Natural killer cell (primary cell): ENCODE measurements around the gene AUTS2. TPM values are rescaled to one million over a fixed set of nuclear protein-coding genes. Genes with fewer than 3 reads are reported as not detected.

Source experiments
- ATAC-seq, 3 donors: fragments of 150-1000 bp in 2 of 3; fragments of 200-7000 bp in 1 of 3; cut with Tn5 transposase; 1 replicate in 1 of 3; 2 replicates in 2 of 3; pipeline ENCODE4 v1.10.0; 2021; ENCODE audit warnings: mild to moderate bottlenecking in 2 of 3, moderate library complexity in 2 of 3
- DNase-seq, 2 donors: peaks; one replicate each; pipeline versions ENCODE4 v3.0.0 to v3.0.0-alpha.2; 2013 to 2021; ENCODE audit warnings: mixed read lengths in 1 of 2
- H3K27ac ChIP-seq: one replicate; pipeline ENCODE4 v1.5.1; 2013; ENCODE audit warnings: mild to moderate bottlenecking, low read length
- H3K27me3 ChIP-seq: one replicate; pipeline ENCODE4 v1.6.1; 2013; ENCODE audit warnings: low read length; ENCODE audit not compliant: control insufficient read depth, insufficient read depth
- H3K36me3 ChIP-seq: one replicate; pipeline ENCODE4 v1.6.1; 2013; ENCODE audit warnings: low read length; ENCODE audit not compliant: control insufficient read depth, insufficient read depth
- H3K4me1 ChIP-seq: one replicate; pipeline ENCODE4 v1.6.1; 2013; ENCODE audit warnings: low read length; ENCODE audit not compliant: control insufficient read depth, insufficient read depth
- H3K4me3 ChIP-seq: one replicate; pipeline ENCODE4 v1.5.1; 2013; ENCODE audit warnings: low read length
- H3K9me3 ChIP-seq: one replicate; pipeline ENCODE4 v1.6.1; 2013; ENCODE audit warnings: low read length; ENCODE audit not compliant: control insufficient read depth, insufficient read depth
- H3K27ac Mint-ChIP-seq, 2 donors: one replicate each; pipeline ENCODE4 v1.8.0; 2022; ENCODE audit warnings: mild to moderate bottlenecking in 2 of 2, mixed read lengths in 2 of 2, moderate library complexity in 1 of 2
- H3K27me3 Mint-ChIP-seq, 2 donors: one replicate each; pipeline ENCODE4 v1.8.0; 2022; ENCODE audit warnings: low read depth in 2 of 2, mixed read lengths in 2 of 2
- H3K36me3 Mint-ChIP-seq: one replicate; pipeline ENCODE4 v1.8.0; 2022; ENCODE audit warnings: mixed read lengths
- H3K4me1 Mint-ChIP-seq, 2 donors: one replicate each; pipeline ENCODE4 v1.8.0; 2022; ENCODE audit warnings: mixed read lengths in 2 of 2
- H3K4me3 Mint-ChIP-seq: one replicate; pipeline ENCODE4 v1.8.0; 2022; ENCODE audit warnings: mild to moderate bottlenecking, moderate library complexity, mixed read lengths
- H3K9me3 Mint-ChIP-seq, 2 donors: one replicate each; pipeline ENCODE4 v1.8.0; 2022; ENCODE audit warnings: mixed read lengths in 2 of 2
- WGBS: methylation state at CpG from one replicate; pipeline ENCODE4 v1.1.7; 2013; ENCODE audit warnings: missing lambda C conversion rate; ENCODE audit not compliant: insufficient coverage; 5-methylcytosine and 5-hydroxymethylcytosine counted together
- intact Hi-C: fragments of 100-400 bp; cut with micrococcal nuclease; formaldehyde crosslinking; loops from one replicate; pipeline ENCODE4 v1.14.2; 2022
- total RNA-seq, 4 donors: library from RNA; stranded (reverse); fragments of 120-200 nt in 1 of 4; gene quantifications; one replicate each; pipeline versions ENCODE4 v1.2.3 to v1.2.4, GENCODE V29; 2013 to 2022
- TF ChIP-seq, protein P1 (sequence below): fragments of 200-600 bp; IDR thresholded peaks from one replicate; pipeline ENCODE4 v1.8.0; 2022; ENCODE audit warnings: antibody characterized with exemption

The AUTS2 gene
- total RNA-seq, 3 donors from 2014 or later (not counting 1 experiment from before 2014, with no cell fraction given) = 147 to 197 (median 155) TPM

DNA sequence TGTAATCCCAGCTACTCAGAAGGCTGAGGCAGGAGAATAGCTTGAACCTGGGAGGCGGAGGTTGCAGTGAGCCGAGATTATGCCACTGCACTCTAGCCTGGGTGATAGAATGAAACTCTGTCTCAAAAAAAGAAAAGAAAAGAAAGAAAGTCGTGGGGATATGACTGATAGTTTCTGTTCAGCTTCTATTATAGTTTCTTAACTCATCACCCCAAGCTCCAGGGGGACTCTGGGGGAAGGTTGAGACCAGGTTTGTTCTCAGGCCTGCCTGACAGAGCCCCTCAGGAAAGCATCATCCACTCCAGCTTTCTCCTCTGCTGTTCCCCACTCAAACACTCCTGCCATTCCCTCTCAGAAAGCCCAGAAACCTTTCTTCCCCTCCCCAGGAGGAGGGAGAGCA is 991.3 kb downstream of the AUTS2 start:
- WGBS = 90% methylated on average over 2 of the region's 3 CpGs
- Histone ChIP-seq H3K4me1 (peaks cover 15% of the 10 kb centered on the region), H3K9me3 (no peaks in the 10 kb centered on the region), H3K36me3 (no peaks in the 10 kb centered on the region), H3K27ac (no peak overlapping the region), H3K27me3 (no peaks in the 10 kb centered on the region), H3K4me3 (no peak overlapping the region)
- Mint-ChIP-seq H3K9me3 (no peaks in the 10 kb centered on the region), H3K4me1 (peaks cover 16 to 21% of the 10 kb centered on the region in 2 donors), H3K36me3 (no peaks in the 10 kb centered on the region), H3K4me3 (no peak overlapping the region), H3K27me3 (peaks cover 0 to 6% of the 10 kb centered on the region in 2 donors), H3K27ac (no peak overlapping the region)
- intact Hi-C loops = no loop called here
- TF ChIP-seq, protein P1, sequence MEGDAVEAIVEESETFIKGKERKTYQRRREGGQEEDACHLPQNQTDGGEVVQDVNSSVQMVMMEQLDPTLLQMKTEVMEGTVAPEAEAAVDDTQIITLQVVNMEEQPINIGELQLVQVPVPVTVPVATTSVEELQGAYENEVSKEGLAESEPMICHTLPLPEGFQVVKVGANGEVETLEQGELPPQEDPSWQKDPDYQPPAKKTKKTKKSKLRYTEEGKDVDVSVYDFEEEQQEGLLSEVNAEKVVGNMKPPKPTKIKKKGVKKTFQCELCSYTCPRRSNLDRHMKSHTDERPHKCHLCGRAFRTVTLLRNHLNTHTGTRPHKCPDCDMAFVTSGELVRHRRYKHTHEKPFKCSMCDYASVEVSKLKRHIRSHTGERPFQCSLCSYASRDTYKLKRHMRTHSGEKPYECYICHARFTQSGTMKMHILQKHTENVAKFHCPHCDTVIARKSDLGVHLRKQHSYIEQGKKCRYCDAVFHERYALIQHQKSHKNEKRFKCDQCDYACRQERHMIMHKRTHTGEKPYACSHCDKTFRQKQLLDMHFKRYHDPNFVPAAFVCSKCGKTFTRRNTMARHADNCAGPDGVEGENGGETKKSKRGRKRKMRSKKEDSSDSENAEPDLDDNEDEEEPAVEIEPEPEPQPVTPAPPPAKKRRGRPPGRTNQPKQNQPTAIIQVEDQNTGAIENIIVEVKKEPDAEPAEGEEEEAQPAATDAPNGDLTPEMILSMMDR = no peak
- no peak for DNase-seq
- ATAC-seq = no peak

DNA sequence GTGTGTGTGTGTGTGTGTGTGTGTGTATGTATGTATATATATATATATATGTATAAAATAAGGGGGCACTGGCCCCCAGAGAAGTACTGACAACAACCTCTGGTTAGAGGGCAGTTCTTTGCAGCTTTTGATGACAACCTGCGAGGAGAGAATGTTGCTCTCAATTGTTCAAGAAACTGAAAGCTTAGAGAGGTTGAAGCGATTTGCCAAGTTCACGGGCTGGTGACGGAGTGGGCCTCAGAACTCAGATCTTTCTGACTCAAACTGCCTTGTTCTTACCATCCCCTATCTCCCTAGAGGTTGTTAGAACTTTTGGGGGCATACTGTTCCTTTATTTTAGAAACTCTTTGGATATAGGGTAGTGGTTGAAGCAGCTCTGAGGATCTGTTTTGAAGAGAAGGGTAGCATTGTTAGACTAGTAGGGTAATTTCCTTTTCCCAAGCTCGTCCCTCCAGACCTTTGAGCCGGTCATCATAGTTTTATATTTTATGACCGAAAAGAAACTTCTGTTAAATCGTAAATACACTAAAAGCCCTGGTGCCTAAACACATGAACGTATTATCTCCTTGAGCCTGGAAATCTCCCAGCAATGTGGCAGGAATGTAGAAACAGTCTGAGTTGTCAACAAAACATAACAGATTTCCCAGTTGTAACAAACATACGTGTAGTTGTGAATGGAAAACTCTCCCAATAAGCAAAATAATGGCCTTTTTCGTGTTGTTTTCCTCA is 992.0 kb downstream of the AUTS2 start:
- peaks cover 0 to 7% of the 10 kb centered on the region in 2 donors for H3K27me3 Mint-ChIP-seq
- H3K36me3 ChIP-seq = no peaks in the 10 kb centered on the region
- peaks cover 16% of the 10 kb centered on the region for H3K4me1 ChIP-seq
- peaks cover 20 to 22% of the 10 kb centered on the region in 2 donors for H3K4me1 Mint-ChIP-seq
- no peak overlapping the region for H3K27ac ChIP-seq
- ATAC-seq (no peak), DNase-seq (no peak)
- WGBS = 89% methylated on average over 10 of the region's 11 CpGs
- H3K27me3 ChIP-seq = peaks cover 2% of the 10 kb centered on the region
- intact Hi-C loops = no loop called here
- no peak overlapping the region for H3K4me3 Mint-ChIP-seq
- no peaks in the 10 kb centered on the region for H3K36me3 Mint-ChIP-seq
- H3K9me3 Mint-ChIP-seq = no peaks in the 10 kb centered on the region
- TF ChIP-seq, protein P1 = no peak
- no peak overlapping the region for H3K27ac Mint-ChIP-seq
- H3K9me3 ChIP-seq = no peaks in the 10 kb centered on the region
- H3K4me3 ChIP-seq = no peak overlapping the region

DNA sequence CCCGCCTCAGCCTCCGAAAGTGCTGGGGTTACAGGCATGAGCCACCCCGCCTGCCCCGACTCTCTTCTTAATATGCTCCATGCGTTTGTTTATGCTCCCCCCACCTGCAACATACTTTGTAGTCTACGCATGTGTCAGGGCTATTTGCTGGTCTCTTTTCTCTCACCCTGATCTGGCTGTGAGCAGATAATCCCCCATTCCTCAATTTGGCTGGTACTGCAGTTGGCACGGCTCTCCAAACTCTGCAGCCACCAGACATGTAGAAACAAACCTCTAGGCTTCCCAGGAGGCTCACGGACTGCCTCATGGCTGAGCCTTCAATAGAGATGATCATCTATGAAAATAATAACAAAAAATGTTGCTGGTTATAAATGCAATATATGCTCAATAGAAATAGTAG is 993.4 kb downstream of the AUTS2 start:
- Histone ChIP-seq H3K4me3 (no peak overlapping the region), H3K9me3 (no peaks in the 10 kb centered on the region), H3K36me3 (no peaks in the 10 kb centered on the region), H3K27me3 (peaks cover 10% of the 10 kb centered on the region), H3K4me1 (peaks cover 27% of the 10 kb centered on the region), H3K27ac (no peak overlapping the region)
- TF ChIP-seq, protein P1 = no peak
- no peaks in the 10 kb centered on the region for H3K9me3 Mint-ChIP-seq
- no peaks in the 10 kb centered on the region for H3K36me3 Mint-ChIP-seq
- peaks cover 3 to 7% of the 10 kb centered on the region in 2 donors for H3K27me3 Mint-ChIP-seq
- peaks cover 25 to 28% of the 10 kb centered on the region in 2 donors for H3K4me1 Mint-ChIP-seq
- H3K4me3 Mint-ChIP-seq = no peak overlapping the region
- no peak overlapping the region for H3K27ac Mint-ChIP-seq
- 95% methylated on average over 7 of the region's 8 CpGs for WGBS
- DNase-seq (no peak), ATAC-seq (no peak)
- intact Hi-C loops = no loop called here

DNA sequence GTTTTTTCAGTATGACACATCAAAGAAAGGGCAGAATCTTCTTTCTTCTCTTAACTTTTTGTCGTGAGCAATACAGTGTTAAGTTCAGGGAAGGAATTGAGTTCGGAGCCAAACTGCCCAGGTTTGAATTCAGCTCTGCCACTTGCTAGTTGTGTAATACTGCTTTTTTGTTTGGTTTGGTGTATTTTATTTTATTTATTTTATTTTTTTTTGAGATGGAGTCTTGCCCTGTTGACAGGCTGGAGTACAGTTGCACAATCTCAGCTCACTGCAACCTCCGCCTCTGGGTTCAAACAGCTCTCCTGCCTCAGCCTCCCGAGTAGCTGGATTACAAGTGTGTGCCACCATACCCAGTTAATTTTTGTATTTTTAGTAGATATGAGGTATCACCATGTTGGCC is 993.9 kb downstream of the AUTS2 start:
- Mint-ChIP-seq H3K9me3 (no peaks in the 10 kb centered on the region), H3K36me3 (no peaks in the 10 kb centered on the region), H3K4me1 (peaks cover 21 to 27% of the 10 kb centered on the region in 2 donors), H3K27me3 (peaks cover 8% of the 10 kb centered on the region in 2 donors), H3K27ac (no peak overlapping the region), H3K4me3 (no peak overlapping the region)
- 92% methylated on average over 4 of the region's 4 CpGs for WGBS
- Histone ChIP-seq H3K4me1 (peaks cover 27% of the 10 kb centered on the region), H3K27ac (no peak overlapping the region), H3K36me3 (no peaks in the 10 kb centered on the region), H3K4me3 (no peak overlapping the region), H3K9me3 (no peaks in the 10 kb centered on the region), H3K27me3 (peaks cover 13% of the 10 kb centered on the region)
- TF ChIP-seq, protein P1 = no peak
- intact Hi-C loops = no loop called here
- DNase-seq (no peak), ATAC-seq (no peak)
